NCI-H2196 treated with DMSO at 0.1 percent for 48 hours (cell line): ENCODE measurements around the gene RAP1B.

Experiments used
- DNase-seq: peaks from one replicate; lab custom pipeline; 2025; ENCODE audit not compliant: unreplicated experiment; lab: John Stamatoyannopoulos, UW

The RAP1B gene

GRCh38 chr12:68611094-68611805 is 551 bp downstream of the RAP1B start:
- DNase-seq = no peak

DNA sequence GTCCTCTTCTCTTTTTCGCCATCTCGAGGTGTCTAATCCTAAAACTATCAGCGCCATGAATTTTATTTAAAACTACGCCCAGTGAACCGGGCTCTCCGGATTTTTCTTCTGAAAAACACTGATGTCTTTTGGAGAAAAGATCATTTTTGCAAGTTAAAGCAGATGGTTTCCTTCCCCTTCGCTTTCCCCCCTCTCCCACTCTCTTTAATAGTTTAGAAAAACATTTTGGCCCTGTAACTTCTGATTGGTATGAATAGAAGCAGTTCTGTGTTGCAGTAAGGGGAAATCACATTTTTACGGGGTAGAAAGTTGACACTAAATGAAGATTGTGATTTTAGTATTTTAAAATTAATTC is 1.1 kb downstream of the RAP1B start:
- no peak for DNase-seq

GRCh38 chr12:68612202-68612601 is 1.5 kb downstream of the RAP1B start:
- DNase-seq = no peak

DNA sequence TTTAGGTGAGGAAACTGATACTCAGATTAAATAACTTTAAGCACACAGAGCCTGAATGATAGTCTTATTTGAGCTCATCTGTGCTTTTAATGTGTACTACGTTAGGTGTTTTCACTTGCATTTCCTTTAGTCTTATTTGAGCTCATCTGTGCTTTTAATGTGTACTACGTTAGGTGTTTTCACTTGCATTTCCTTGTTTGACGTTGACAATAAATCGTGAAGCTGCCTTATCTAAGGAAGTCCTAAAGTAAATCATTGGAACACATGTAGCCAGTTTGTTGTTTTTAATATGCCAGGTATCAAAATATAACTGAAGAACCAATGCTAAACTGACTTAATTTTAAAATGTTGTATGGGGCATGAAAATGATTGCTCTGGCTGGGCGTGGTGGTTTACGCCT is 2.0 kb downstream of the RAP1B start:
- DNase-seq = no peak

DNA sequence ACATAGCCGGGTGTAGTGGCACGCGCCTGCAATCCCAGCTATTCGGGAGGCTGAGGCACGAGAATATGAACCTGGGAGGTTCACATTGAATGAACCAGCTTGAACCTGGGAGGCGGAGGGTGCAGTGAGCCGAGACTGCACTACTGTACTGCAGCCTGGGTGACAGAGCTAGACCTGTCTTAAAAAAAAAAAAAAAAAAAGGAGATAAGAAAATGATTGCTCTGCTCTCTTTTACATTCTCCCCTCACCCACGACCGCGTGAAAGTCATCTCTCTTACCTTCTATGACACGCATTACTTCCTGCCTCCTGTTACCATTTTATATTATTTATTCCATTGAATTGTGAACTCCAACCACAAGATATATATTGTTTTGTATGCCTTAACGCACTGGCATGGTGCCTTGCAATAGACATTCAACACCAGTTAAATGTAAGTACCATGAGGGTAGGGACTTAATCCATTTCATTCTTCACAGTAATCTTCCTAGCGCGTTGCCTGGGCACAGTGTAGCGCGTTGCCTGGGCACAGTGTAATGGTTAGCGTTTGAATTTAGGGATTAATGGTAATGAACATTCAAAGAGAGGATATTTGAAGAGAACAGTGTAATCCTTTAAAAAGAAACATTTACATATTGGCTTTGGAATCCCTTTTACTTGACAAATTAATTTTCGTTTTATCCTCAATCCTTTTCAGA is 2.7 kb downstream of the RAP1B start:
- DNase-seq = no peak

DNA sequence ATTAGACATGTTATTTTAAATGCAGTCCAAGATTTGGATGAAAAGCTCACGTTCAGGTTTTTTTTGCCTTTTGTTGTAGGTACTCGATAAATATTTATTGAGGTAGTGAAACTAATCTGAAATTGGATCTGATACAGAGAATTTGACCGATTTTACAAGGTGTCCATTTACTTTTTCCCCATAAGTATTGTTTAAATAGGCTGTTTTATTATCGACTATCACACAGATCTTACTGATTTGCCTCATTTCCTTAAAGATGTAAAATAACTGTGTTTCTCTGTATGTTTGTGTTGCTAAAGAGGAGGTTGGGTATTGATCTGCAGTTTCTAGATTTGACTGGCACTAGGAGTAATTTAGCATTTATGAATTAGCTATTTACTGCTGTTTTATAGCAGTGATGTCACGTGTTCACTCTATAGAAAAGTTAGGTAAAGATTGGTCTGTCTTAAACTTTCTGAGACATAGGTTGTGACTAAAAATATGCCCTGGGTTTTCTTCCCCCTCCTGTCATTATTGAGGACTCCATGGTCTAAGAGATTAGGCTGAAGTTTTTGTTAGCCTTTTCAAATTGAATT is 3.5 kb downstream of the RAP1B start:
- DNase-seq = no peak

DNA sequence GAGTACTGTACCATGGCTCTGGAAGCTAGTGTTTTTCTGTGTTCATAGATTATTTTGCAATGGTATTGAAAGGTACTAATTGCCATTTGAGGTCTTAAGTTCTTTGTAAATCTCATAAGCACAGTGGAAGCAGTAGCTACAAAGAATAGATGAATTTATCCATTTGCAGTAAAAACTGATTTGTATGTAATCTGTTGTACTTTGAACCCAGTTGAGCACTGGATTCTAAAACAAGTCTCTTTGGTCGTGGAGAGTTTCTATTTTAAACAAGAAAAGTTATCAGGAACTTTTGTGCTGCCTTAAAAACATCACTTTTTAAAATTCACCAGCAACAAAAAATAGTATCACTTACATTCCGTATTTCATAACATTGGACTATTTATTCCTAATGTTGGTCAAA is 4.1 kb downstream of the RAP1B start:
- DNase-seq = no peak

GRCh38 chr12:68617160-68617926 is 6.6 kb downstream of the RAP1B start:
- no peak for DNase-seq

DNA sequence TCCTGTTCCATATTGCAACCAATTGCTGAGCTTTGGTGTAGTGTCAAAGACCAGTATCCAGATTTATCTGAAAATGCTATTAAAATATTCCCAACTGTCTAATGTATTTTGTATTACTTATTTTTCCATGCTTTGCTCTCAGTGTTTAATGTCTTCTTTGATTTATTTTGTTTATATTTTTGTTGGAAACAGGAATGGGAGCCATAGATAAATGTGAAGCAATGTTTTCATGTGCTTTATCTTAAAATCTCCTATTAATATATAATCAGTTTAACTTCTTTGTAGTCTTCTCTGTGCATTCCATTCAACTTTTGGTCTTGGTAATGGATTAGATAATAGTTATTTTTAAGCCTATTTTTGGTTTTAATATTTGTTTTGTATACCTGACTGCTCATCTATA is 8.8 kb downstream of the RAP1B start:
- no peak for DNase-seq

GRCh38 chr12:68620519-68621471 is 10.1 kb downstream of the RAP1B start:
- DNase-seq = no peak

GRCh38 chr12:68621472-68622081 is 10.9 kb downstream of the RAP1B start:
- DNase-seq = no peak

DNA sequence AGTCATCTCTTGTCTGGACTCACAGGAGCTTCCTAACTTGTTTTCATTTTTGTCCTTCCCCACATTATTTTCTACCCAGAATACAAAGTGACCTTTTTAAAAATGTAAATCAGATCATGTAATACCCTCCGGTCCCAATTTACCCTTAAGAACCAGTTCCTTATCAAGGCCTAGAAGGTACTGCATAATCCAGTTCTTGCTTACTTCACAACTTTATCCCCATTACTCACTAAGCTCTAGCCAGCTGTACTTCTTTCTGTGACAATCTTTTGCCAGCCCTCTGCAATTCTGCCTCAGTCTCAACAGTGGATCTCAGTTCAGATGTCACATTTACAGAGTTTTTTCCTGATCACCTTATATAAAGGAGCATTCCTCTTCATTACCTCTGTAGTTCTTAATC is 11.6 kb downstream of the RAP1B start:
- DNase-seq = no peak

DNA sequence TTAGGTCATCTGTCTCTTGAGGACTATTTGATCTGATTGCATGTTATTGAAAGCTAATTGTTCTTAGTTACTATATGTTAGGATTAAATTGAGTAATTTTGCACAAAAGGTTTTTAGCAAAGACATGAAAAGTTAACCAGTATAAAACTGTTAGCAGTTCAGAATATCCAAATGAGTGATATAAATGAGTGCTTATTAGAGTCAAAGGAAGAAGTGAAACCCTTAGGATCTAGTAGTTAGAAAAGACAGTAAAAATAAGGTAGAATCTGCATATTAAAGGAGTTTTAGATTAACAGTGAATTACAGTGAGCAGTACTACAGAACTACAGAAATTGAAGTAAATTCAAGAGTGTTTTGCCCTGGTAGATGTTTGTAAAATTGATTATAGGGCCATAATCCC is 12.4 kb downstream of the RAP1B start:
- no peak for DNase-seq

GRCh38 chr12:68623984-68624383 is 13.3 kb downstream of the RAP1B start:
- no peak for DNase-seq

DNA sequence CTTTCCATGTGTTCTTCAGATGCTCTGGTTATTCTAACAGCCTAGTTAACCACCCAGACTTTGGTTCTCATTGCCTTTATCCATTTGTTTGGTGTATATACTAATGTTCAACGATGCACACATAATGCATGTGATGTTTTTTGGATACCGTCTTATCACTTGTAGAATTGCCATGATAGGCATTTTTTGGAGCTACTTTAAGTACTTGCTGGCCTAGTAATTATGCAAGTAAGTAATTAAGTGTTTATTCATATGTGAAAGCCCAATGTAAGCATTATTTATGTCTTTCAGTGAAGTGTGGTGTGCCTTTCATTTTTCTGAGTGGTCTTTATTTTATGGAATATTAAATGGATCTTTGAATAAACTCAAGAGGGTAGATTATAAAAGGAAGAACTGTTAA is 14.2 kb downstream of the RAP1B start:
- no peak for DNase-seq

DNA sequence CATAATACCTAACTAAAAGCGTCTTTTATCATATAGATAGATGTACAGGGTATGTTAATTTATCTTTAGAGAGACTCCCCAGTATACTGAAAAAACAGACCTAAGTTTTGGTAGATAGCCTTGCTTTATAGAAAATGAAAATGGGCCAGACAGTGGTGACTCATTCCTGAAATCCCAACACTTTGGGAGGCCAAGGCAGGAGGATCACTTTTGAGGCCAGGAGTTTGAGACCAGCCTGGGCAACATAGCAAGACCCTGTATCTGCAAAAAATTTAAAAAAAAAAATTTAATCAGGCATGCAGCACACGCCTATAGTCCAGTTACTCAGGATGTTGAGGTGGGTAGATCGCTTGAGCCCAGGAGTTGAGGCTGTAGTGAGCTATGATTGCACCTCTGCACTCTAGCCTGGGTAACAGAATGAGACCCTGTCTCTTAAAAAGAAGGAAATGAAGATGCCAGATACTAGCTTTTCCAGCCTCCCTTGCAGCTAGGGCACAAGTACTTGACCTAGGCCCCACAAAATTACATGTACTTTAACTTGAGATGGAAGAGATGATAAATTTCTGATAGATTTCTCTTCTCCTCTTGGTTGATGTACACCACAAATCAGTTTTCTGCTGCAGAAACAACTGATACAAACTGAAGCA is 17.1 kb downstream of the RAP1B start:
- no peak for DNase-seq

DNA sequence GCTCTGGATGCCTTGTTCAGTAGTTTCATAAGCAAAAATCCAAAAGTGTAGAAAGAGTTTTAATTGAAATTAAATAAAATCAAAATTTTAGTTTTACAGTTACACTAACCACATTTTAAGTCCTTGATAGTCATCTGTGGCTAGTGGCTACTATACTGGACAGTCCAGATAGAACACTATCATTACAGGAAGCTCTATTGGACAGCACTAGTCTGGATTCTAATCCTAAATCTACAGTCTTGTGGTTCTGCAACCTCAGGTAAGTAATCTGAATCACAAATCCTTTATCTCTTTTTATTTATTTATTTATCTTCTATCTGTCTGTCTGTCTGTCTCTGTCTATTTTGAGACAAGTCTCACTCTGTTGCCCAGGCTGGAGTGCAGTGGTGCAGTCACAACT is 18.0 kb downstream of the RAP1B start:
- no peak for DNase-seq

DNA sequence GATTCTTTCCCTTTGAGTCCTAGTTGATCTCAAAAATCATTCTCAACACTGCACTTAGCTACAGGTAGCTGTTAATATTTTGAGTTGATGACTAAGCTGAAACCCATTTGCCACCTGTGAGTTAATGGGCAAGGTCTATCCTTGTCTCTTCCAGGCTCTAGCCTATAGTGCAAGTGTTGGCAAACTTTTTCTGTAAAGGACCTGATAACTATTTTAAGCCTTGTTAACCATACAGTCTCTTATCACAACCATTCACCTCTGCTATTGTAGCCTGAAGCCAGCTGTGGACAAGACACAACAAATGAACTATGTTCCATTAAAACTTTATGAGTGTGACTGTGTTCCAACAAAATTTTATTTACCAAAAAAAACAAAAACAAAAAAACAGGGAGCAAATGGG is 19.4 kb downstream of the RAP1B start:
- no peak for DNase-seq

DNA sequence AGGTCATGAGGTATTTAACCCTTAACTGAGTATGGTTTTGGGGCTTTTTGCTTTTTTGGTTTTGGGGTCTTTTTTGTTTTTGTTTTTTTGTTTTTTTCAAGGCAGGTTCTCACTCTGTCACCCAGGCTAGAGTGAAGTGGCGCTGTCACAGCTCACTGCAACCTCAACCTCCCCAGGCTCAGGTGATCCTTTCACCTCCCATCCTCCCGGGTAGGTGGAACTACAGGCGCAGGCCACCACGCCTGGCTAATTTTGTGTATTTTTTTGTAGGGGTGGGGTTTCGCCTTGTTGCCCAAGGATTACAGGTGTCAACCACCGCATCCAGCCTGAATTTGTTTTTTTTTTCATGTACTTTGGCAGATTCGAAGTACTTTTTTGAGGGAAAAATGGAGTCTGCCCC is 19.9 kb downstream of the RAP1B start:
- DNase-seq = no peak

DNA sequence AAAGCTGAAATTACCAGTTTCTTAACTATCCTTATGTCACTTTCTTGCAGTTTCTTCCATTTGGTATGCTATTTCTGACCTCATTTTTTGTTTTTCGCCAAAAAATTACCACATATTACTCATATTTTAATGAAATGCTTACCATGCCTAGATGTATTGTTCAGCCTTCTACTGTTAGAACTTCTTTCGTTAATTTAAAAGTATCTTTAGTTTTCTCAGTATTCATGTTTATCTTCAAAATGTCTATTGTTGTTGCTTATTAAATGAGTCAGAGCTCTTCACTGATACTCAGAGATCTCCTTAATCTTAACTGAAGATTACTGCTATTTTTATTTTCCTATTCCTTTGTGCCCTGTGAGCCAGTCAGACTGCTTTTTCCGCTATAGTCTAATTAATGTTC is 20.5 kb downstream of the RAP1B start:
- DNase-seq = no peak
